DOHH2 (cell line): ENCODE data around the gene TRAF3.

Experiments used
- H3F3A ChIP-seq: fragments of 200-600 bp; sonication (generic), shearing (Covaris generic); 2 replicates; pipeline ENCODE4 v1.6.0; 2016; ENCODE audit warnings: antibody characterized with exemption, mild to moderate bottlenecking; ENCODE audit not compliant: control insufficient read depth, insufficient read depth
- H3K27ac ChIP-seq: fragments of 200-600 bp; sonication (generic); 2 replicates; pipeline ENCODE4 v1.5.1; 2014; ENCODE audit warnings: low read depth, mild to moderate bottlenecking, low read length, moderate library complexity
- H3K27me3 ChIP-seq: fragments of 200-600 bp; sonication (generic); 2 replicates; pipeline ENCODE4 v1.6.1; 2014; ENCODE audit warnings: mild to moderate bottlenecking, low read length, mixed read lengths; ENCODE audit not compliant: control insufficient read depth
- H3K36me3 ChIP-seq: fragments of 200-600 bp; sonication (generic); 2 replicates; pipeline ENCODE4 v1.6.1; 2014; ENCODE audit warnings: mild to moderate bottlenecking, low read length, moderate library complexity, mixed read lengths; ENCODE audit not compliant: control insufficient read depth
- H3K4me1 ChIP-seq: fragments of 200-600 bp; sonication (generic); 2 replicates; pipeline ENCODE4 v1.6.1; 2014; ENCODE audit warnings: mild to moderate bottlenecking, low read length, mixed read lengths; ENCODE audit not compliant: control insufficient read depth
- H3K4me2 ChIP-seq: fragments of 200-600 bp; sonication (generic); 2 replicates; pipeline ENCODE4 v1.6.0; 2014; ENCODE audit warnings: mild to moderate bottlenecking, low read length, moderate library complexity
- H3K4me3 ChIP-seq: fragments of 200-600 bp; sonication (generic); 2 replicates; pipeline ENCODE4 v1.5.1; 2014; ENCODE audit warnings: mild to moderate bottlenecking, low read length, mixed read lengths
- H3K79me2 ChIP-seq: fragments of 200-600 bp; sonication (generic); 2 replicates; pipeline ENCODE4 v1.6.1; 2014; ENCODE audit warnings: mild to moderate bottlenecking, low read length, mixed read lengths; ENCODE audit not compliant: control insufficient read depth
- H3K9me2 ChIP-seq: fragments of 200-600 bp; sonication (generic); replicated peaks from 2 replicates; pipeline ENCODE4 v1.6.1; 2014; ENCODE audit warnings: mild to moderate bottlenecking, low read length, mixed read lengths; ENCODE audit not compliant: control insufficient read depth
- H3K9me3 ChIP-seq: fragments of 200-600 bp; sonication (generic); 2 replicates; pipeline ENCODE4 v1.6.1; 2014; ENCODE audit warnings: antibody characterized with exemption, low read length, mixed read lengths; ENCODE audit not compliant: control insufficient read depth, insufficient read depth
- H4K20me1 ChIP-seq: fragments of 200-600 bp; sonication (generic); 2 replicates; pipeline ENCODE4 v1.6.0; 2014; ENCODE audit warnings: low read depth, mild to moderate bottlenecking, antibody characterized with exemption, low read length, moderate library complexity; ENCODE audit not compliant: control insufficient read depth, insufficient read depth
- EZH2phosphoT487 ChIP-seq: fragments of 200-600 bp; sonication (generic); IDR thresholded peaks from 2 replicates; pipeline ENCODE4 v1.6.1; 2017; ENCODE audit warnings: borderline replicate concordance, mild to moderate bottlenecking, antibody characterized with exemption, low read length, moderate library complexity, mixed read lengths
- TF ChIP-seq, protein P1 (sequence below): fragments of 200-600 bp; sonication (generic); IDR thresholded peaks from one replicate; pipeline ENCODE4 v1.5.1; 2014; ENCODE audit warnings: antibody characterized with exemption, mild to moderate bottlenecking, low read depth, low read length; ENCODE audit not compliant: poor library complexity, severe bottlenecking

TRAF3 gene

DNA sequence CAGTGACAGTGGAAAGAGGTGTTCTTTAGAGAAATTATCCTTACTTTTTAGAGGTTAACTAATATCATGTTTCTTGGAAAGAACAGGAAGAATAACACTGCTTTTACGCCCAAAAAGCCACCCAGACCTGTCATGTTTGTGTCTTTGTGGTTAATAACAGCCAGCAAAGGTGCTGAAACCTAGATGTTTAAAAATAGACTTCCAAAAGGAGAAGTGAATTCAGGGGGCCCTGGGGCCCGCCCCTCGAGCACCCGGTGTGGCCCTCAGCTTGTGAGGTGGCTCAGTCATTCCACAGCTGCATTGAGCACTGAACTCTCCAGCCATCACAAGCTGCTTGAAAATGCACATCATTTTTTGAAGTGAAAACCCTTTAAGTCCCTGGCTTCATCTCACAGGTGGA is 124.4 kb downstream of the TRAF3 start:
- H3K36me3 ChIP-seq = peaks cover 29% of the 10 kb centered on the region
- H4K20me1 ChIP-seq = peaks cover 20% of the 10 kb centered on the region
- H3K4me1 ChIP-seq = peaks cover 46% of the 10 kb centered on the region
- peak overlapping the region; percentile 60 for H3K4me3 ChIP-seq
- peaks cover 16% of the 10 kb centered on the region for H3F3A ChIP-seq
- peak overlapping the region; percentile 69 for H3K27ac ChIP-seq
- no peaks in the 10 kb centered on the region for H3K27me3 ChIP-seq
- H3K4me2 ChIP-seq = peak overlapping the region; percentile 76
- H3K9me2 ChIP-seq = no peaks in the 10 kb centered on the region
- no peak for TF ChIP-seq EZH2phosphoT487
- TF ChIP-seq, protein P1, sequence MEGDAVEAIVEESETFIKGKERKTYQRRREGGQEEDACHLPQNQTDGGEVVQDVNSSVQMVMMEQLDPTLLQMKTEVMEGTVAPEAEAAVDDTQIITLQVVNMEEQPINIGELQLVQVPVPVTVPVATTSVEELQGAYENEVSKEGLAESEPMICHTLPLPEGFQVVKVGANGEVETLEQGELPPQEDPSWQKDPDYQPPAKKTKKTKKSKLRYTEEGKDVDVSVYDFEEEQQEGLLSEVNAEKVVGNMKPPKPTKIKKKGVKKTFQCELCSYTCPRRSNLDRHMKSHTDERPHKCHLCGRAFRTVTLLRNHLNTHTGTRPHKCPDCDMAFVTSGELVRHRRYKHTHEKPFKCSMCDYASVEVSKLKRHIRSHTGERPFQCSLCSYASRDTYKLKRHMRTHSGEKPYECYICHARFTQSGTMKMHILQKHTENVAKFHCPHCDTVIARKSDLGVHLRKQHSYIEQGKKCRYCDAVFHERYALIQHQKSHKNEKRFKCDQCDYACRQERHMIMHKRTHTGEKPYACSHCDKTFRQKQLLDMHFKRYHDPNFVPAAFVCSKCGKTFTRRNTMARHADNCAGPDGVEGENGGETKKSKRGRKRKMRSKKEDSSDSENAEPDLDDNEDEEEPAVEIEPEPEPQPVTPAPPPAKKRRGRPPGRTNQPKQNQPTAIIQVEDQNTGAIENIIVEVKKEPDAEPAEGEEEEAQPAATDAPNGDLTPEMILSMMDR = no peak
- no peaks in the 10 kb centered on the region for H3K79me2 ChIP-seq
- H3K9me3 ChIP-seq = no peaks in the 10 kb centered on the region

DNA sequence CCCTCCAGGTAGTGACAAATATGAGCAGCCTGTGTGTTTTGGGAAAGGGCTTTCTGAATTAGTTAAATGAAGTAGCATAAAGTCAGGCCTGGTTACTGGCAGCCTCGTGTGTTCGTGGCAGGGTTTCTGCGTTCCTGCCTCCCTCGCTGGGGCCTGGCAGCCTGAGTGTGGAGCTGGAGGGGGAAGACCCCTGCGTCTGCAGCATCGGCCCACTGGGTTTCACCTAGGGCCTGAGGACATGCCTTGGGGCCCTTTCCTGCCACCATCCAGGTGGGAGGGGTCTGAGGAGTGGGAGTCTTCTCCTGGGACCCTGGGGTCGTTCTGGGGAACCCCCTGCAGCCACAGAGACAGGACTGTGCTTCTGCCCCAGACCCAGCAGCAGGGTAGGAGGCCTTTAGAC is 124.8 kb downstream of the TRAF3 start:
- Histone ChIP-seq H4K20me1 (peaks cover 20% of the 10 kb centered on the region), H3K4me3 (peak overlapping the region; percentile 42), H3K9me2 (no peaks in the 10 kb centered on the region), H3K9me3 (no peaks in the 10 kb centered on the region), H3K27ac (peak overlapping the region; percentile 69), H3K79me2 (no peaks in the 10 kb centered on the region), H3K4me2 (peak overlapping the region; percentile 76), H3K27me3 (no peaks in the 10 kb centered on the region), H3K36me3 (peaks cover 29% of the 10 kb centered on the region), H3F3A (peaks cover 16% of the 10 kb centered on the region), H3K4me1 (peaks cover 46% of the 10 kb centered on the region)
- TF ChIP-seq, protein P1 = no peak
- no peak for TF ChIP-seq EZH2phosphoT487

DNA sequence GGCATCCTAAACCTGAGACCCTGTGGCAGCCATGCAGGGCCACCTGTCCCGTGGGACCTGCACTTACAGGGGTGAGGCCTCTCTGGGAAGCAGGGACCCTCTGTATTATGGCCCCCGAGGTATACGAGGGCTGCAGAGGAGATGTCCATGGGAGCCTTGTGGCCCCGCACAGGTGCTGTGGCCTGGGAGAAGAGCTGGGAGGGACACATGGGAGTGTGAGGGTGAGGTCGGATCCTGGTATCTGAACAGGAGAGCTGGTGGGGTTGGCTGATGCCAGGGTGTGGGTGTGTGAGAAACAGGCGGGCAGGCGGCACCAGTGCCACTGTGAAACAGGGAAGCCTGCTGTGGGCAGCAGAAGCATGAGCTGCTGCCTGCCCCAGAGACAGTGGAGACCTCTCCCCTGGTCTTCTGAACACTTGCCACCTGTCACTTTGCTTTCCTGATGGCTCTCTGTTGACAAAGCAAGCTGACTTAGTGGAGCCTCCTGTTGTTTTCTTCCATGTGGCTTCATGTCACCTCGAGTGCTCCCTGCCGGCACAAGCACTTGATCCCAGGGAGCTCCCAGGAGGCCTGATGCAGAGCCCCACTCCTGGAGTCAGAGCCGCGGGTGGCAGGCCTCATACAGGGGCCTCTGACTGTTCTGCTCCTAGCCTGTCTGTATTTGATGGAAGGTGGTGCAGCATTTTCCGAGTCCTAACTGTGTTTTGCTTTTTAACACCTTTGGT is 125.4 kb downstream of the TRAF3 start:
- no peak for TF ChIP-seq EZH2phosphoT487
- TF ChIP-seq, protein P1 = no peak
- H3F3A ChIP-seq = peaks cover 16% of the 10 kb centered on the region
- no peaks in the 10 kb centered on the region for H3K79me2 ChIP-seq
- no peaks in the 10 kb centered on the region for H3K9me3 ChIP-seq
- H3K9me2 ChIP-seq = no peaks in the 10 kb centered on the region
- H4K20me1 ChIP-seq = peaks cover 21% of the 10 kb centered on the region
- H3K4me3 ChIP-seq = no peak overlapping the region; the same call in 1 of the 2 replicates
- peak overlapping the region; percentile 76 for H3K4me2 ChIP-seq
- H3K27me3 ChIP-seq = no peaks in the 10 kb centered on the region
- 0 out of 2 replicates have a peak overlapping the region, but pooled peaks have one; percentile 69 for H3K27ac ChIP-seq
- H3K36me3 ChIP-seq = peaks cover 29% of the 10 kb centered on the region
- peaks cover 46% of the 10 kb centered on the region for H3K4me1 ChIP-seq
